ENCODE results near the gene TLR7. TPM values are rescaled to one million over a fixed set of nuclear protein-coding genes. Genes with fewer than 3 reads are reported as not detected.

Gene TLR7
- total RNA-seq, 1 experiment from 2014 or later, result not detected

- ChIA-PET POLR2A (interaction anchor here (0.6 kb wide), 1 partner anchor 1071 kb away, joined by 3 read pairs; no protein-coding TSS in a partner anchor), CTCF (interaction anchor here (2.7 kb wide), 1 partner anchor 17 kb away, joined by 10 read pairs; no protein-coding TSS in a partner anchor)
- H3K27ac Mint-ChIP-seq (ENCODE audit: low read depth, unreplicated experiment), result no peak overlapping the region
- no peaks in the 10 kb centered on the region for H3K9me3 Mint-ChIP-seq (ENCODE audit: unreplicated experiment)
- H3K4me1 Mint-ChIP-seq (ENCODE audit: insufficient read depth, unreplicated experiment), result no peaks in the 10 kb centered on the region
- H3K4me3 Mint-ChIP-seq (ENCODE audit: unreplicated experiment), result no peak overlapping the region
- no peak for DNase-seq (ENCODE audit: unreplicated experiment)
- intact Hi-C loops (cut with micrococcal nuclease), result no loop called here
- H3K36me3 Mint-ChIP-seq (ENCODE audit: insufficient read depth, unreplicated experiment), result no peaks in the 10 kb centered on the region
- H3K27me3 Mint-ChIP-seq (ENCODE audit: insufficient read depth, unreplicated experiment), result peaks cover 19% of the 10 kb centered on the region
- TF ChIP-seq CTCF (IDR thresholded peaks at IDR 0.05; ENCODE audit: unreplicated experiment), result no peak
- BruUV-seq (replicated peaks), result no TSS peak
These were observed 63.3 kb downstream of the TLR7 start for GRCh38 chrX:12930150-12930549.

- intact Hi-C loops (cut with micrococcal nuclease), result no loop called here
- H3K4me3 Mint-ChIP-seq (ENCODE audit: unreplicated experiment), result no peak overlapping the region
- H3K4me1 Mint-ChIP-seq (ENCODE audit: insufficient read depth, unreplicated experiment), result no peaks in the 10 kb centered on the region
These were observed 65.4 kb downstream of the TLR7 start for GRCh38 chrX:12932244-12932643.

GRCh38 chrX:12934850-12935249, 68.0 kb downstream of the TLR7 start:
- no peaks in the 10 kb centered on the region for H3K9me3 Mint-ChIP-seq (ENCODE audit: unreplicated experiment)
- CTCF ChIA-PET, result interaction anchor here (0.6 kb wide), 1 partner anchor 12 kb away, joined by 3 read pairs; no protein-coding TSS in a partner anchor
- intact Hi-C loops (cut with micrococcal nuclease), result no loop called here
- H3K4me3 Mint-ChIP-seq (ENCODE audit: unreplicated experiment), result no peak overlapping the region
- no peak for DNase-seq (ENCODE audit: unreplicated experiment)
- no peak for TF ChIP-seq CTCF (IDR thresholded peaks at IDR 0.05; ENCODE audit: unreplicated experiment)
- H3K27ac Mint-ChIP-seq (ENCODE audit: low read depth, unreplicated experiment), result no peak overlapping the region
- POLR2A ChIA-PET, result no interaction called here
- no peaks in the 10 kb centered on the region for H3K36me3 Mint-ChIP-seq (ENCODE audit: insufficient read depth, unreplicated experiment)
- H3K27me3 Mint-ChIP-seq (ENCODE audit: insufficient read depth, unreplicated experiment), result peaks cover 13% of the 10 kb centered on the region
- no peaks in the 10 kb centered on the region for H3K4me1 Mint-ChIP-seq (ENCODE audit: insufficient read depth, unreplicated experiment)
- BruUV-seq (replicated peaks), result no TSS peak

More at GRCh38 chrX:12932244-12932643, 65.4 kb downstream of the TLR7 start:
- no peak for DNase-seq (ENCODE audit: unreplicated experiment)
- peaks cover 16% of the 10 kb centered on the region for H3K27me3 Mint-ChIP-seq (ENCODE audit: insufficient read depth, unreplicated experiment)
- H3K9me3 Mint-ChIP-seq (ENCODE audit: unreplicated experiment), result no peaks in the 10 kb centered on the region
- H3K27ac Mint-ChIP-seq (ENCODE audit: low read depth, unreplicated experiment), result no peak overlapping the region
- ChIA-PET POLR2A (no interaction called here), CTCF (interaction anchor here (2.7 kb wide), 1 partner anchor 15 kb away, joined by 10 read pairs; no protein-coding TSS in a partner anchor)
- TF ChIP-seq CTCF (IDR thresholded peaks at IDR 0.05; ENCODE audit: unreplicated experiment), result no peak
- no TSS peak for BruUV-seq (replicated peaks)
- H3K36me3 Mint-ChIP-seq (ENCODE audit: insufficient read depth, unreplicated experiment), result no peaks in the 10 kb centered on the region

- no peak for DNase-seq (ENCODE audit: unreplicated experiment)
- no peaks in the 10 kb centered on the region for H3K36me3 Mint-ChIP-seq (ENCODE audit: insufficient read depth, unreplicated experiment)
- no TSS peak for BruUV-seq (replicated peaks)
These were observed 70.1 kb downstream of the TLR7 start for GRCh38 chrX:12936947-12937346.

More at GRCh38 chrX:12936947-12937346, 70.1 kb downstream of the TLR7 start:
- no peak for TF ChIP-seq CTCF (IDR thresholded peaks at IDR 0.05; ENCODE audit: unreplicated experiment)
- ChIA-PET POLR2A (interaction anchor here (0.6 kb wide), 1 partner anchor 205 kb away, joined by 3 read pairs; no protein-coding TSS in a partner anchor), CTCF (interaction anchor here (1.1 to 2.0 kb wide), 2 partner anchors 9 to 568 kb away, joined by 3 to 17 read pairs; no protein-coding TSS in a partner anchor)
- Mint-ChIP-seq H3K4me3 (ENCODE audit: unreplicated experiment) (no peak overlapping the region), H3K9me3 (ENCODE audit: unreplicated experiment) (no peaks in the 10 kb centered on the region), H3K27ac (ENCODE audit: low read depth, unreplicated experiment) (no peak overlapping the region), H3K4me1 (ENCODE audit: insufficient read depth, unreplicated experiment) (no peaks in the 10 kb centered on the region), H3K27me3 (ENCODE audit: insufficient read depth, unreplicated experiment) (peaks cover 25% of the 10 kb centered on the region)
- intact Hi-C loops (cut with micrococcal nuclease), result no loop called here

Other genes starting within 250 kb of the TLR7 start
- 27.3 and 45.1 TPM in 2 replicates for gene PRPS2, start 75.7 kb upstream of the TLR7 start, total RNA-seq (2022)
- not detected in 2 replicates for gene TLR8, start 39.5 kb downstream of the TLR7 start, total RNA-seq (2022)
- 801 and 901 TPM in 2 replicates for gene TMSB4X, start 108.0 kb downstream of the TLR7 start, total RNA-seq (2022)
- gene FAM9C, start 177.5 kb downstream of the TLR7 start, total RNA-seq (2022), result not detected in 2 replicates

Measured in MCF 10A (cell line).